Skeletal muscle satellite cell (primary cell): ENCODE results near the gene BCL11B.

Source experiments
- H3K27me3 ChIP-seq: 2 replicates; pipeline ENCODE4 v1.7.0; 2013; ENCODE audit warnings: low read length; ENCODE audit not compliant: control insufficient read depth, insufficient read depth
- H3K36me3 ChIP-seq: 2 replicates; pipeline ENCODE4 v1.7.0; 2013; ENCODE audit warnings: mild to moderate bottlenecking, control low read depth, low read length; ENCODE audit not compliant: insufficient read depth
- H3K4me1 ChIP-seq: 2 replicates; pipeline ENCODE4 v1.7.0; 2013; ENCODE audit warnings: low read length; ENCODE audit not compliant: control insufficient read depth, insufficient read depth
- H3K4me2 ChIP-seq: 2 replicates; pipeline ENCODE4 v1.7.0; 2013; ENCODE audit warnings: mild to moderate bottlenecking, low read length
- H3K4me3 ChIP-seq: 2 replicates; pipeline ENCODE4 v1.7.0; 2013; ENCODE audit warnings: low read length
- H3K9ac ChIP-seq: 2 replicates; pipeline ENCODE4 v1.7.0; 2013; ENCODE audit warnings: mild to moderate bottlenecking, low read depth, low read length, moderate library complexity
- H3K9me3 ChIP-seq: replicated peaks from 2 replicates; pipeline ENCODE4 v1.7.0; 2013; ENCODE audit warnings: mild to moderate bottlenecking, control low read depth, low read length

The BCL11B gene

GRCh38 chr14:99217066-99217955 lies 54.7 kb downstream of the BCL11B start:
- Histone ChIP-seq H3K9me3 (no peaks in the 10 kb centered on the region), H3K36me3 (no peaks in the 10 kb centered on the region), H3K4me2 (no peak overlapping the region), H3K4me3 (no peak overlapping the region), H3K4me1 (no peaks in the 10 kb centered on the region), H3K27me3 (no peaks in the 10 kb centered on the region), H3K9ac (no peak overlapping the region)

DNA sequence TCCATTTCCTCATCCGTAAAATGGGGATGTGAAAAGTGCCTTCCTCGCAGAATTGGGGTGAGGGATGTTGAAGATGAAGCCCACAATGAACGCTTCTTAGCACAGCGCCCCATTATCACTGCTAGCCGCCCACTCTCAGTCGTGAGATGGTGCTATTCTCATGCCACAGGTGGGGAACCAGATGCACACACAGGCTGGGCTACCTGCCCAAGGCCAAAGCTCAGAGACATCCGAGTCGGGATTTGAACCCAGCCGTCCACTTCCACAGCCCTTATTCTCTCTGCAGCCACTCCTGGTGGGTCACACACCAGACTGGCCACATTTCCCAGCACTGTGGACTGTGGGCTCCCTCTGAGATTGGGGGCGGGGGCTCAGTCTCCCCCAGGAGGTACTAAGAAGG lies 55.8 kb downstream of the BCL11B start:
- H3K9ac ChIP-seq: no peak overlapping the region
- no peak overlapping the region for H3K4me3 ChIP-seq
- no peak overlapping the region for H3K4me2 ChIP-seq
- no peaks in the 10 kb centered on the region for H3K36me3 ChIP-seq
- no peaks in the 10 kb centered on the region for H3K27me3 ChIP-seq
- H3K4me1 ChIP-seq: no peaks in the 10 kb centered on the region
- no peaks in the 10 kb centered on the region for H3K9me3 ChIP-seq

DNA sequence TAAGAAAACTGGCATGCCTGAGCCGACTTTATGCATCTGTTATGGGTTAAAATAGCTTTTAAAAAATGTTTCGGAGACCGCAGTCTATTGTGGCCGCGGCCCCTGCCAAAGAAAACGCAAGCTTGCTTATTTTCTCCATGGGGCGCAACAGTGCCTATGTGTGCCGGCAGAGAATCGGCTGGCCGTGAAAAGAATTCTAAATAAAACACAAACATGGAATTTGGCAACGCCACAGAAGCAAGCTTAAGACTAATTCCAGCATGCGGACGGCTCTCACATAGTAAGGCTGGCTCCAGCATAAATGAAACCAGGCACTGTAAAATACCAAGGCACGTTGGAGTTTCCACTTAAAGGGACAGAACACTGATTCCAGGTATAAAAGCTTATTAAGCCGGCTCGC lies 56.7 kb downstream of the BCL11B start:
- Histone ChIP-seq H3K27me3 (no peaks in the 10 kb centered on the region), H3K9ac (no peak overlapping the region), H3K36me3 (no peaks in the 10 kb centered on the region), H3K9me3 (no peaks in the 10 kb centered on the region), H3K4me1 (no peaks in the 10 kb centered on the region), H3K4me3 (no peak overlapping the region), H3K4me2 (no peak overlapping the region)

DNA sequence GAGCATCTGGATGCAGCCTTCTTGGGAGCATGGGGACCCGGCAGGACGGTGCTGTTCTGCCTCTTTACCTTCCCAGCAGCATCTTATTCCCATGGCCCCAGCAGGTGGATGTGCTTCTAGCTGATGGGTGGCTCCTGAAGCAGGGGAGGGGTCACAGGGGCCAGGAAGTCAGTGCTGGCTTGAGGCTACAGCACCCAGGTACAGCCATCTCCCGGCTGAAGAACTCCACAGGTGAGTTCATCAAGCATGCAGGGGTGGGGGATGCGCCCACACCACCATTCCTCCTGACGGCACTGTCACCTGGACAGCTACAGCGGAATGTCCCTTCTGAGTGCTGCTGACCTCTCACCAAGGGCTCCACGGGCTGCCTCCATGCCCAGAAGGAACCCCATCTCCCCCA lies 57.3 kb downstream of the BCL11B start:
- H3K9ac ChIP-seq: no peak overlapping the region
- no peaks in the 10 kb centered on the region for H3K36me3 ChIP-seq
- H3K4me3 ChIP-seq: no peak overlapping the region
- no peak overlapping the region for H3K4me2 ChIP-seq
- H3K4me1 ChIP-seq: no peaks in the 10 kb centered on the region
- no peaks in the 10 kb centered on the region for H3K9me3 ChIP-seq
- no peaks in the 10 kb centered on the region for H3K27me3 ChIP-seq

- Histone ChIP-seq H3K9ac (no peak overlapping the region), H3K36me3 (no peaks in the 10 kb centered on the region), H3K4me3 (no peak overlapping the region)
Observed at GRCh38 chr14:99213527-99213971, 58.4 kb downstream of the BCL11B start.

DNA sequence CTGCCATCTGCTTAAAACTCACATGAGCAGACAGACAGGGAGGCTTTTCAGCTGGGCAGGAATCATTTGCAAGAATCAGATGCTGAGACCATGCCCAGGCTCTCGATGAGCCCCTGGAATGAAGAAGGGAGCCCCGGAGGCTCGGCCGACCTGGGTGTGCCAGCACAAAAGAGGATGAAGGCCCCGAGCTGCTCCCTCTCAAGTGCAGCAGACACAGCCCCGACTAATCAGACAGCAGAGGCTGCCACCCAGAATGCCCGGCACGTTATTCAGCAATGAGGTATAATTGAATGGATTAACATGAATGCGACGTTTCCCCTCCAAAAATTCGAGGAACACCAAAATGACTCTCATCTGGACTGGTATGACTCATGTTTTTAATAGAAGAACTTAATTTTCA lies 58.9 kb downstream of the BCL11B start:
- H3K4me2 ChIP-seq: no peak overlapping the region
- H3K9ac ChIP-seq: no peak overlapping the region
- no peaks in the 10 kb centered on the region for H3K36me3 ChIP-seq
- no peaks in the 10 kb centered on the region for H3K27me3 ChIP-seq
- H3K9me3 ChIP-seq: no peaks in the 10 kb centered on the region
- no peaks in the 10 kb centered on the region for H3K4me1 ChIP-seq
- H3K4me3 ChIP-seq: no peak overlapping the region

More at GRCh38 chr14:99213527-99213971, 58.4 kb downstream of the BCL11B start:
- Histone ChIP-seq H3K27me3 (no peaks in the 10 kb centered on the region), H3K4me1 (no peaks in the 10 kb centered on the region), H3K4me2 (no peak overlapping the region), H3K9me3 (no peaks in the 10 kb centered on the region)

DNA sequence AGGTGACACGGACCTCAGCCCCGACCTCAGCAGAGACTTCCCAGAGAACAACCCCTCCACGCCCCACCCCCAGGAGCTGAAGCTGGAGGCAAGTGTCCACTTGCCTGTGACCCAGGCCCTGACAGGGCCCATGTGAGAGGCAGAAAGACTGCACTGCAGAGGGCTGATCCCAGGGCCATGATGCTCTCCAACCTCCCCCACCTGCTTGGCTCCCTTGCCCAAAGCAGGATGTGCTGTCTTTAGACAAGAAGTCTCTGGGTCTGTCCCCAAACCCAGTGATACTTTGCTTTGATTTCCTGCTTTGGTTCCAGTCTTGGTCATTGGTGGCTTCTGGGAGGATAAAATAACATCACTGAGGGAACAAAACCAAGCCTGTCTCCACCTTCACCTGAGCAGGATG lies 59.4 kb downstream of the BCL11B start:
- no peak overlapping the region for H3K9ac ChIP-seq
- H3K9me3 ChIP-seq: no peaks in the 10 kb centered on the region
- no peaks in the 10 kb centered on the region for H3K27me3 ChIP-seq
- H3K4me2 ChIP-seq: no peak overlapping the region
- H3K4me3 ChIP-seq: no peak overlapping the region
- no peaks in the 10 kb centered on the region for H3K4me1 ChIP-seq
- H3K36me3 ChIP-seq: no peaks in the 10 kb centered on the region

DNA sequence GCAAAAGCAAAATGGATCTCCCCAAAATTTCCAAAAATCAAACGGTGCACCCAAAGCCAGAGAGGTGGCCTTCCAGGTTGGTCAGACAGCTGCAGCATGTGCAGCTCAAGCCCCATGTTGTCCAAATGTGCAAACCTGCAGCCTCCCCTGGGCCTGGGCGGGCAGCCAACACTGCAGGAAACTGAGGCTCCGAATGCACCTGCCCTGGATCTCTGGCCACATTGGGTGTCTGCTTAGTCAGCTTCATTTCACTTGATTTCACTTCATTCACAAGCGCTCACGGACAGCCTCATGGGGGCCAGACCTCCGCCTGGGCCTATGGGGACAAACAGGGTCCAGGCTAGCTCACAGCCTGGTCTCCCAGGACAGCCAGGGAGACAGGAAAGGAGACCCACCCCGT lies 59.8 kb downstream of the BCL11B start:
- H3K27me3 ChIP-seq: no peaks in the 10 kb centered on the region
- no peak overlapping the region for H3K9ac ChIP-seq
- H3K4me2 ChIP-seq: no peak overlapping the region
- H3K4me1 ChIP-seq: no peaks in the 10 kb centered on the region
- no peaks in the 10 kb centered on the region for H3K9me3 ChIP-seq
- H3K36me3 ChIP-seq: no peaks in the 10 kb centered on the region
- no peak overlapping the region for H3K4me3 ChIP-seq

- no peaks in the 10 kb centered on the region for H3K4me1 ChIP-seq
- H3K9ac ChIP-seq: no peak overlapping the region
- H3K36me3 ChIP-seq: no peaks in the 10 kb centered on the region
- H3K4me3 ChIP-seq: no peak overlapping the region
- H3K27me3 ChIP-seq: no peaks in the 10 kb centered on the region
- no peak overlapping the region for H3K4me2 ChIP-seq
- no peaks in the 10 kb centered on the region for H3K9me3 ChIP-seq
Observed at GRCh38 chr14:99211410-99211809, 60.6 kb downstream of the BCL11B start.

GRCh38 chr14:99210333-99210732 lies 61.7 kb downstream of the BCL11B start:
- H3K36me3 ChIP-seq: no peaks in the 10 kb centered on the region
- H3K27me3 ChIP-seq: no peaks in the 10 kb centered on the region
- H3K9ac ChIP-seq: no peak overlapping the region
- no peaks in the 10 kb centered on the region for H3K9me3 ChIP-seq
- no peak overlapping the region for H3K4me3 ChIP-seq
- no peak overlapping the region for H3K4me2 ChIP-seq
- no peaks in the 10 kb centered on the region for H3K4me1 ChIP-seq

DNA sequence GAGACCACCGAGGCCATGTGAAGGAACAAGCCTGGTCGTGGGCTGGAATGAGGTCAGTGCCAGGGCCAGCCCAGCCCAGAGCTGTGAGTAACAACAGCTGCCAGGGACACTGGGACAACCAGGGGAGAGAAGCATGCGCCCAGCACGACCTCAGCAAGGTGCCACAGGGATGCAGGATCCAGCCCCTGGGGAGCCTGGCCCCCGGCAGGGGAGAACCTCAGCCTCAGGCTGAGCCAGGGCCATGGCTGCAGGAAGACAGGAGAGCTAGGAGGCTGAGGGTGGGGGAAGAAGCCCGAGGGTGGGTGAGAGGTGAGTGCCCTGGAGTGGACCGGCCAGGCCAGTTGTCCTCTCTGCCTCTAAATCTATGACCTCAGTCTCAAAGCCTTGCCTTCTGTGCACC lies 62.6 kb downstream of the BCL11B start:
- H3K9ac ChIP-seq: no peak overlapping the region
- H3K36me3 ChIP-seq: no peaks in the 10 kb centered on the region
- H3K27me3 ChIP-seq: no peaks in the 10 kb centered on the region
- H3K4me2 ChIP-seq: no peak overlapping the region
- H3K9me3 ChIP-seq: no peaks in the 10 kb centered on the region
- H3K4me3 ChIP-seq: no peak overlapping the region
- no peaks in the 10 kb centered on the region for H3K4me1 ChIP-seq

DNA sequence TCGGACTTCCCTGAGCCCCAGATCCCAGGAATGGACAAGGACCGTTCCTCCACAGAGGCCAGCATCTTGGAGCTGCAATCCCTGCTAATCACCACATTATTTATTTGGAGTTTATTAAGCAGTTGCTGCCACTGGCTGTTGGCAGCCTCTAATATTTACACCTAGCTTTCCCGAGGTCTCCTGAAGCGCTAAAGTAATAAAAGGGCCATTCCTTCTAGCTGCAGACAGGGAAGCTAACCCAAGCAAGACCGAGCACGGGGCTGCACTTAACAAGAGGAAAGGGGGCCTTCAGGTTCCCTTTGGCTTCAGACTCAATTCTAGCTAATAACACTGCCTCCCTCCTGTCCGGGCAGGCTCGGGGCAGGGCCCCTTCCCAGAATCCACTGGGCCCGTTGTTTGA lies 63.7 kb downstream of the BCL11B start:
- H3K9me3 ChIP-seq: no peaks in the 10 kb centered on the region
- H3K4me3 ChIP-seq: no peak overlapping the region
- no peaks in the 10 kb centered on the region for H3K4me1 ChIP-seq
- no peaks in the 10 kb centered on the region for H3K36me3 ChIP-seq
- H3K9ac ChIP-seq: no peak overlapping the region
- H3K27me3 ChIP-seq: no peaks in the 10 kb centered on the region
- H3K4me2 ChIP-seq: no peak overlapping the region
